ENCODE data around the gene SEC16B.

DNA sequence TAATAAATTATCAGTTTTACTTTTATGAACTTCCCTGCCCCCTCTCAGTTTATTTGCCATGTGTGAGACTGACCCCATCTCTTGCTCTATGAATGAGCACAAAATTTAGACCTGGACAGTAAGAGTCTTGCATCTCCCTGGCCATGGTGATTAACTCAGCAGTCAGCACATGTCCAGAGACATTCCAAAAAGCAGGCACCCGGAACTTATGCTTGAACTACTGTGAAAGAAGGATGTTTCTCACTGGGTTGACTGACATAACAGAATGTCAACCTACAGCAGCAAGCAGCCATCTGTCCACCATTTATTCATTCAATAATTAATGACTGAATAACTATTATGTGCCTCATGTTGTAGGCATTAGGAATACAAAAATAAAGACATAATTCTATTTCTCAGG lies 11.3 kb upstream of the SEC16B start:
- TF ChIP-seq CTCF (IDR thresholded peaks at IDR 0.05; ENCODE audit: low read depth, low read length, poor library complexity, severe bottlenecking), result no peak
- TF ChIP-seq EZH2phosphoT487 (IDR thresholded peaks at IDR 0.05; ENCODE audit: borderline replicate concordance, low read length), result no peak

All from DOHH2 (cell line).